H9 (cell line): ENCODE data around the gene PLCH1. TPM values are rescaled to one million over a fixed set of nuclear protein-coding genes. Genes with fewer than 3 reads are reported as not detected.

Source experiments
- DNase-seq: peaks from one replicate; pipeline ENCODE4 v3.0.0-alpha.2; 2017
- H2AFZ ChIP-seq: one replicate; pipeline ENCODE4 v1.6.1; 2013; ENCODE audit warnings: mild to moderate bottlenecking, low read length, control low read depth, moderate library complexity
- H2AK5ac ChIP-seq: 2 replicates; pipeline ENCODE4 v1.6.1; 2013; ENCODE audit warnings: low read length, control low read depth, mixed read lengths; ENCODE audit not compliant: insufficient read length
- H2BK120ac ChIP-seq: one replicate; pipeline ENCODE4 v1.6.1; 2013; ENCODE audit warnings: low read depth, mild to moderate bottlenecking, low read length, control low read depth, inconsistent platforms; ENCODE audit not compliant: poor library complexity, severe bottlenecking
- H2BK12ac ChIP-seq: 2 replicates; pipeline ENCODE4 v1.6.1; 2013; ENCODE audit warnings: low read length, control low read depth, mixed read lengths, low read depth; ENCODE audit not compliant: insufficient read length
- H2BK15ac ChIP-seq: 2 replicates; pipeline ENCODE4 v1.6.1; 2013; ENCODE audit warnings: low read depth, low read length, control low read depth
- H2BK20ac ChIP-seq: one replicate; pipeline ENCODE4 v1.6.1; 2013; ENCODE audit warnings: low read depth, mild to moderate bottlenecking, low read length, control low read depth, inconsistent platforms; ENCODE audit not compliant: poor library complexity, severe bottlenecking
- H2BK5ac ChIP-seq: 2 replicates; pipeline ENCODE4 v1.6.1; 2013; ENCODE audit warnings: low read length, control low read depth, mixed read lengths; ENCODE audit not compliant: insufficient read length
- H3K14ac ChIP-seq: 2 replicates; pipeline ENCODE4 v1.6.1; 2013; ENCODE audit warnings: low read length, control low read depth; ENCODE audit not compliant: insufficient read depth
- H3K18ac ChIP-seq: 2 replicates; pipeline ENCODE4 v1.6.1; 2013; ENCODE audit warnings: low read depth, mild to moderate bottlenecking, mixed read lengths, low read length, control low read depth; ENCODE audit not compliant: insufficient read length
- H3K23ac ChIP-seq: 2 replicates; pipeline ENCODE4 v1.6.1; 2013; ENCODE audit warnings: low read length, control low read depth, mixed read lengths, low read depth; ENCODE audit not compliant: insufficient read length
- H3K23me2 ChIP-seq: 2 replicates; pipeline ENCODE4 v1.6.1; 2013; ENCODE audit warnings: low read depth, mild to moderate bottlenecking, mixed read lengths, low read length, control low read depth; ENCODE audit not compliant: insufficient read length, poor library complexity, severe bottlenecking
- H3K27ac ChIP-seq: 2 replicates; pipeline ENCODE4 v1.5.1; 2013; ENCODE audit warnings: low read length, control low read depth, mixed read lengths, low read depth; ENCODE audit not compliant: insufficient read length
- H3K27me3 ChIP-seq: 2 replicates; pipeline ENCODE4 v1.6.1; 2013; ENCODE audit warnings: low read length, control low read depth, inconsistent platforms; ENCODE audit not compliant: insufficient read depth
- H3K4ac ChIP-seq: 2 replicates; pipeline ENCODE4 v1.6.1; 2013; ENCODE audit warnings: low read depth, mild to moderate bottlenecking, control low read depth, inconsistent platforms, low read length, moderate library complexity
- H3K4me1 ChIP-seq: 2 replicates; pipeline ENCODE4 v1.6.1; 2013; ENCODE audit warnings: low read length, control low read depth, inconsistent platforms; ENCODE audit not compliant: insufficient read depth
- H3K4me2 ChIP-seq: 2 replicates; pipeline ENCODE4 v1.6.1; 2013; ENCODE audit warnings: low read length, control low read depth, mixed read lengths; ENCODE audit not compliant: insufficient read length, insufficient read depth
- H3K56ac ChIP-seq: 2 replicates; pipeline ENCODE4 v1.6.1; 2013; ENCODE audit warnings: low read depth, mild to moderate bottlenecking, mixed read lengths, low read length, control low read depth; ENCODE audit not compliant: insufficient read length
- H3K79me1 ChIP-seq: 2 replicates; pipeline ENCODE4 v1.6.1; 2013; ENCODE audit warnings: low read depth, mild to moderate bottlenecking, moderate library complexity, low read length, control low read depth, inconsistent platforms; ENCODE audit not compliant: insufficient read depth, poor library complexity, severe bottlenecking
- H3K79me2 ChIP-seq: 2 replicates; pipeline ENCODE4 v1.6.1; 2013; ENCODE audit warnings: low read length, control low read depth, inconsistent platforms; ENCODE audit not compliant: insufficient read depth
- H3K9ac ChIP-seq: 2 replicates; pipeline ENCODE4 v1.6.1; 2013; ENCODE audit warnings: low read length, control low read depth, mixed read lengths; ENCODE audit not compliant: insufficient read length; ENCODE audit errors: extremely low read depth
- H3K9me3 ChIP-seq: one replicate; pipeline ENCODE4 v1.6.1; 2013; ENCODE audit warnings: low read depth, low read length, inconsistent platforms; ENCODE audit not compliant: control insufficient read depth
- H3T11ph ChIP-seq: one replicate; pipeline ENCODE4 v1.6.1; 2013; ENCODE audit warnings: mild to moderate bottlenecking, low read length, control low read depth, inconsistent platforms
- H4K20me1 ChIP-seq: one replicate; pipeline ENCODE4 v1.6.1; 2013; ENCODE audit not compliant: control insufficient read depth, insufficient read length, insufficient read depth
- H4K5ac ChIP-seq: 2 replicates; pipeline ENCODE4 v1.6.1; 2013; ENCODE audit warnings: low read depth, mild to moderate bottlenecking, mixed read lengths, low read length, control low read depth; ENCODE audit not compliant: insufficient read length
- H4K8ac ChIP-seq: replicated peaks from 2 replicates; pipeline ENCODE4 v1.6.1; 2013; ENCODE audit warnings: low read length, control low read depth, mixed read lengths, low read depth; ENCODE audit not compliant: insufficient read length
- H4K91ac ChIP-seq: 2 replicates; pipeline ENCODE4 v1.6.1; 2013; ENCODE audit warnings: low read depth, mild to moderate bottlenecking, moderate library complexity, mixed read lengths, low read length, control low read depth; ENCODE audit not compliant: insufficient read length
- H3K27ac Mint-ChIP-seq, 3 experiments: 2 replicates in 2 of 3; 3 replicates in 1 of 3; pipeline ENCODE4 v1.8.0; 2020 to 2021; ENCODE audit warnings: mixed read lengths in 3 of 3, mild to moderate bottlenecking in 1 of 3, moderate library complexity in 1 of 3
- H3K27me3 Mint-ChIP-seq: 2 replicates; pipeline ENCODE4 v1.8.0; 2021; ENCODE audit warnings: low read depth, mild to moderate bottlenecking, moderate library complexity, mixed read lengths
- H3K36me3 Mint-ChIP-seq, 3 experiments: 2 replicates in 2 of 3; 3 replicates in 1 of 3; pipeline ENCODE4 v1.8.0; 2020 to 2021; ENCODE audit warnings: low read depth in 3 of 3, mixed read lengths in 3 of 3; ENCODE audit not compliant: insufficient read depth in 1 of 3
- H3K4me1 Mint-ChIP-seq, 2 experiments: 2 replicates each; pipeline ENCODE4 v1.8.0; 2020; ENCODE audit warnings: mixed read lengths in 2 of 2
- H3K4me3 Mint-ChIP-seq, 2 experiments: 2 replicates in 1 of 2; 3 replicates in 1 of 2; pipeline ENCODE4 v1.8.0; 2020 to 2021; ENCODE audit warnings: mild to moderate bottlenecking in 2 of 2, mixed read lengths in 2 of 2, moderate library complexity in 1 of 2
- H3K9me3 Mint-ChIP-seq, 2 experiments: 2 replicates in 1 of 2; 3 replicates in 1 of 2; pipeline ENCODE4 v1.8.0; 2020; ENCODE audit warnings: mild to moderate bottlenecking in 2 of 2, mixed read lengths in 2 of 2, moderate library complexity in 1 of 2
- total RNA-seq: library from RNA; stranded (reverse); gene quantifications from 2 replicates; pipeline ENCODE4 v1.2.1, GENCODE V29; 2021
- TF ChIP-seq, protein P1 (sequence below): fragments of 200-600 bp; sonication (generic); conservative IDR thresholded peaks from 3 replicates; pipeline ENCODE4 v1.8.0; 2021; ENCODE audit warnings: antibody characterized with exemption, mild to moderate bottlenecking

PLCH1 gene
- total RNA-seq, 1 experiment from 2014 or later: 19.0 TPM

DNA sequence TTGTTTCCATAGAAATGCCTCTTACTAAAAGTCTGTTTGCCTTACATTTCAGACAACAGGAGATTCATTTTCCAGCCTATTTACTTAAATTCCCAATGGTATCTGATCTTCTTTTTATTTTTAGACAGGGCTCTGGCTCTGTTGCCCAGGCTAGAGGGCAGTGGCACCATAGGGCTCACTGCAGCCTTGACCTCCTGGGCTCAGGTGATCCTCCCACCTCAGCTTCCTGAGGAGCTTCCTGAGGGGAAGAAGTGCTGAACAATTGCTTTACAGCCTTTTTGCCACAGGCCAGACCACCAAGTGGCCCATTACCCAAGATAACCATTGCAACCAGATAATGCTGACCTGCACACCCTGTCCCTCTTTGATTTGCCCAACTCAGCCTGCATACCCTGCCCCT is 126.3 kb downstream of the PLCH1 start:
- H3K18ac ChIP-seq: no peak overlapping the region
- no peaks in the 10 kb centered on the region for H3K79me2 ChIP-seq
- H3K27me3 ChIP-seq: no peaks in the 10 kb centered on the region
- no peak overlapping the region for H2BK120ac ChIP-seq
- H2AFZ ChIP-seq: no peak overlapping the region
- no peak overlapping the region for H4K5ac ChIP-seq
- peaks cover 7% of the 10 kb centered on the region; the same call in 1 of the 2 replicates for H3K4me1 ChIP-seq
- H3K79me1 ChIP-seq: no peaks in the 10 kb centered on the region
- H3K14ac ChIP-seq: 0 out of 2 replicates have a peak overlapping the region, but pooled peaks have one; percentile 71
- no peak overlapping the region for H2BK15ac ChIP-seq
- TF ChIP-seq, protein P1, sequence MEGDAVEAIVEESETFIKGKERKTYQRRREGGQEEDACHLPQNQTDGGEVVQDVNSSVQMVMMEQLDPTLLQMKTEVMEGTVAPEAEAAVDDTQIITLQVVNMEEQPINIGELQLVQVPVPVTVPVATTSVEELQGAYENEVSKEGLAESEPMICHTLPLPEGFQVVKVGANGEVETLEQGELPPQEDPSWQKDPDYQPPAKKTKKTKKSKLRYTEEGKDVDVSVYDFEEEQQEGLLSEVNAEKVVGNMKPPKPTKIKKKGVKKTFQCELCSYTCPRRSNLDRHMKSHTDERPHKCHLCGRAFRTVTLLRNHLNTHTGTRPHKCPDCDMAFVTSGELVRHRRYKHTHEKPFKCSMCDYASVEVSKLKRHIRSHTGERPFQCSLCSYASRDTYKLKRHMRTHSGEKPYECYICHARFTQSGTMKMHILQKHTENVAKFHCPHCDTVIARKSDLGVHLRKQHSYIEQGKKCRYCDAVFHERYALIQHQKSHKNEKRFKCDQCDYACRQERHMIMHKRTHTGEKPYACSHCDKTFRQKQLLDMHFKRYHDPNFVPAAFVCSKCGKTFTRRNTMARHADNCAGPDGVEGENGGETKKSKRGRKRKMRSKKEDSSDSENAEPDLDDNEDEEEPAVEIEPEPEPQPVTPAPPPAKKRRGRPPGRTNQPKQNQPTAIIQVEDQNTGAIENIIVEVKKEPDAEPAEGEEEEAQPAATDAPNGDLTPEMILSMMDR: no peak
- no peaks in the 10 kb centered on the region for H4K20me1 ChIP-seq
- H2AK5ac ChIP-seq: no peak overlapping the region
- no peaks in the 10 kb centered on the region for H3K23me2 ChIP-seq
- H3K9ac ChIP-seq: no peak overlapping the region
- no peak overlapping the region for H3K27ac ChIP-seq
- Mint-ChIP-seq H3K27me3 (no peaks in the 10 kb centered on the region), H3K27ac (peak overlapping the region; percentile 36 to 94 (median 84); a peak in 6 of 7 replicates), H3K4me3 (no peak overlapping the region), H3K4me1 (peaks cover 49 to 53% of the 10 kb centered on the region in 2 experiments), H3K36me3 (peaks cover 34 to 44% (median 35%) of the 10 kb centered on the region in 3 experiments), H3K9me3 (peaks cover 39 to 40% of the 10 kb centered on the region in 2 experiments)
- H3K4me2 ChIP-seq: no peak overlapping the region
- no peak overlapping the region for H3K4ac ChIP-seq
- H3T11ph ChIP-seq: no peak overlapping the region
- H4K8ac ChIP-seq: no peak overlapping the region
- H3K9me3 ChIP-seq: peaks cover 5% of the 10 kb centered on the region
- no peak overlapping the region for H2BK12ac ChIP-seq
- H2BK20ac ChIP-seq: no peak overlapping the region
- H4K91ac ChIP-seq: no peak overlapping the region
- DNase-seq: no peak
- no peak overlapping the region for H2BK5ac ChIP-seq
- H3K56ac ChIP-seq: no peak overlapping the region
- no peak overlapping the region for H3K23ac ChIP-seq
